Natural killer cell (primary cell): Measurements from ENCODE around the gene CEACAM19. TPM values are rescaled to one million over a fixed set of nuclear protein-coding genes. Genes with fewer than 3 reads are reported as not detected.

Experiments used
- ATAC-seq, 3 donors: fragments of 150-1000 bp in 2 of 3; fragments of 200-7000 bp in 1 of 3; cut with Tn5 transposase; 1 replicate in 1 of 3; 2 replicates in 2 of 3; pipeline ENCODE4 v1.10.0; 2021; ENCODE audit warnings: mild to moderate bottlenecking in 2 of 3, moderate library complexity in 2 of 3
- DNase-seq, 2 donors: peaks; one replicate each; pipeline versions ENCODE4 v3.0.0 to v3.0.0-alpha.2; 2013 to 2021; ENCODE audit warnings: mixed read lengths in 1 of 2
- H3K27ac ChIP-seq: one replicate; pipeline ENCODE4 v1.5.1; 2013; ENCODE audit warnings: mild to moderate bottlenecking, low read length
- H3K27me3 ChIP-seq: one replicate; pipeline ENCODE4 v1.6.1; 2013; ENCODE audit warnings: low read length; ENCODE audit not compliant: control insufficient read depth, insufficient read depth
- H3K36me3 ChIP-seq: one replicate; pipeline ENCODE4 v1.6.1; 2013; ENCODE audit warnings: low read length; ENCODE audit not compliant: control insufficient read depth, insufficient read depth
- H3K4me1 ChIP-seq: one replicate; pipeline ENCODE4 v1.6.1; 2013; ENCODE audit warnings: low read length; ENCODE audit not compliant: control insufficient read depth, insufficient read depth
- H3K4me3 ChIP-seq: one replicate; pipeline ENCODE4 v1.5.1; 2013; ENCODE audit warnings: low read length
- H3K9me3 ChIP-seq: one replicate; pipeline ENCODE4 v1.6.1; 2013; ENCODE audit warnings: low read length; ENCODE audit not compliant: control insufficient read depth, insufficient read depth
- H3K27ac Mint-ChIP-seq, 2 donors: one replicate each; pipeline ENCODE4 v1.8.0; 2022; ENCODE audit warnings: mild to moderate bottlenecking in 2 of 2, mixed read lengths in 2 of 2, moderate library complexity in 1 of 2
- H3K27me3 Mint-ChIP-seq, 2 donors: one replicate each; pipeline ENCODE4 v1.8.0; 2022; ENCODE audit warnings: low read depth in 2 of 2, mixed read lengths in 2 of 2
- H3K36me3 Mint-ChIP-seq: one replicate; pipeline ENCODE4 v1.8.0; 2022; ENCODE audit warnings: mixed read lengths
- H3K4me1 Mint-ChIP-seq, 2 donors: one replicate each; pipeline ENCODE4 v1.8.0; 2022; ENCODE audit warnings: mixed read lengths in 2 of 2
- H3K4me3 Mint-ChIP-seq: one replicate; pipeline ENCODE4 v1.8.0; 2022; ENCODE audit warnings: mild to moderate bottlenecking, moderate library complexity, mixed read lengths
- H3K9me3 Mint-ChIP-seq, 2 donors: one replicate each; pipeline ENCODE4 v1.8.0; 2022; ENCODE audit warnings: mixed read lengths in 2 of 2
- WGBS: methylation state at CpG from one replicate; pipeline ENCODE4 v1.1.7; 2013; ENCODE audit warnings: missing lambda C conversion rate; ENCODE audit not compliant: insufficient coverage; 5-methylcytosine and 5-hydroxymethylcytosine counted together
- intact Hi-C: fragments of 100-400 bp; cut with micrococcal nuclease; formaldehyde crosslinking; loops from one replicate; pipeline ENCODE4 v1.14.2; 2022
- total RNA-seq, 4 donors: library from RNA; stranded (reverse); fragments of 120-200 nt in 1 of 4; gene quantifications; one replicate each; pipeline versions ENCODE4 v1.2.3 to v1.2.4, GENCODE V29; 2013 to 2022
- TF ChIP-seq, protein P1 (sequence below): fragments of 200-600 bp; IDR thresholded peaks from one replicate; pipeline ENCODE4 v1.8.0; 2022; ENCODE audit warnings: antibody characterized with exemption

Gene CEACAM19
- total RNA-seq, 3 donors from 2014 or later (not counting 1 experiment from before 2014, with no cell fraction given), result 2.6 to 4.1 (median 2.7) TPM

GRCh38 chr19:44661205-44661604, 10.1 kb upstream of the CEACAM19 start:
- DNase-seq (no peak), ATAC-seq (no peak)
- Histone ChIP-seq H3K27me3 (no peaks in the 10 kb centered on the region), H3K4me1 (peaks cover 6% of the 10 kb centered on the region), H3K27ac (no peak overlapping the region), H3K4me3 (no peak overlapping the region), H3K36me3 (no peaks in the 10 kb centered on the region), H3K9me3 (no peaks in the 10 kb centered on the region)
- Mint-ChIP-seq H3K36me3 (no peaks in the 10 kb centered on the region), H3K4me3 (no peak overlapping the region), H3K27me3 (no peaks in the 10 kb centered on the region), H3K4me1 (peaks cover 8% of the 10 kb centered on the region in 2 donors), H3K9me3 (no peaks in the 10 kb centered on the region), H3K27ac (no peak overlapping the region)
- intact Hi-C loops, result no loop called here
- TF ChIP-seq, protein P1, sequence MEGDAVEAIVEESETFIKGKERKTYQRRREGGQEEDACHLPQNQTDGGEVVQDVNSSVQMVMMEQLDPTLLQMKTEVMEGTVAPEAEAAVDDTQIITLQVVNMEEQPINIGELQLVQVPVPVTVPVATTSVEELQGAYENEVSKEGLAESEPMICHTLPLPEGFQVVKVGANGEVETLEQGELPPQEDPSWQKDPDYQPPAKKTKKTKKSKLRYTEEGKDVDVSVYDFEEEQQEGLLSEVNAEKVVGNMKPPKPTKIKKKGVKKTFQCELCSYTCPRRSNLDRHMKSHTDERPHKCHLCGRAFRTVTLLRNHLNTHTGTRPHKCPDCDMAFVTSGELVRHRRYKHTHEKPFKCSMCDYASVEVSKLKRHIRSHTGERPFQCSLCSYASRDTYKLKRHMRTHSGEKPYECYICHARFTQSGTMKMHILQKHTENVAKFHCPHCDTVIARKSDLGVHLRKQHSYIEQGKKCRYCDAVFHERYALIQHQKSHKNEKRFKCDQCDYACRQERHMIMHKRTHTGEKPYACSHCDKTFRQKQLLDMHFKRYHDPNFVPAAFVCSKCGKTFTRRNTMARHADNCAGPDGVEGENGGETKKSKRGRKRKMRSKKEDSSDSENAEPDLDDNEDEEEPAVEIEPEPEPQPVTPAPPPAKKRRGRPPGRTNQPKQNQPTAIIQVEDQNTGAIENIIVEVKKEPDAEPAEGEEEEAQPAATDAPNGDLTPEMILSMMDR, result no peak
- 89% methylated on average over 9 of the region's 11 CpGs for WGBS

- H3K27me3 Mint-ChIP-seq, result no peaks in the 10 kb centered on the region
- Histone ChIP-seq H3K27ac (no peak overlapping the region), H3K27me3 (no peaks in the 10 kb centered on the region), H3K9me3 (no peaks in the 10 kb centered on the region), H3K4me1 (peaks cover 6% of the 10 kb centered on the region), H3K36me3 (no peaks in the 10 kb centered on the region), H3K4me3 (no peak overlapping the region)
- H3K4me3 Mint-ChIP-seq, result no peak overlapping the region
- intact Hi-C loops, result no loop called here
- WGBS, result 82% methylated on average over 7 of the region's 7 CpGs
- DNase-seq (no peak), ATAC-seq (no peak)
- no peak overlapping the region for H3K27ac Mint-ChIP-seq
- TF ChIP-seq, protein P1, result no peak
- H3K4me1 Mint-ChIP-seq, result peaks cover 6 to 7% of the 10 kb centered on the region in 2 donors
- no peaks in the 10 kb centered on the region for H3K36me3 Mint-ChIP-seq
- H3K9me3 Mint-ChIP-seq, result no peaks in the 10 kb centered on the region
Observed at GRCh38 chr19:44661904-44662303, 9.4 kb upstream of the CEACAM19 start.

DNA sequence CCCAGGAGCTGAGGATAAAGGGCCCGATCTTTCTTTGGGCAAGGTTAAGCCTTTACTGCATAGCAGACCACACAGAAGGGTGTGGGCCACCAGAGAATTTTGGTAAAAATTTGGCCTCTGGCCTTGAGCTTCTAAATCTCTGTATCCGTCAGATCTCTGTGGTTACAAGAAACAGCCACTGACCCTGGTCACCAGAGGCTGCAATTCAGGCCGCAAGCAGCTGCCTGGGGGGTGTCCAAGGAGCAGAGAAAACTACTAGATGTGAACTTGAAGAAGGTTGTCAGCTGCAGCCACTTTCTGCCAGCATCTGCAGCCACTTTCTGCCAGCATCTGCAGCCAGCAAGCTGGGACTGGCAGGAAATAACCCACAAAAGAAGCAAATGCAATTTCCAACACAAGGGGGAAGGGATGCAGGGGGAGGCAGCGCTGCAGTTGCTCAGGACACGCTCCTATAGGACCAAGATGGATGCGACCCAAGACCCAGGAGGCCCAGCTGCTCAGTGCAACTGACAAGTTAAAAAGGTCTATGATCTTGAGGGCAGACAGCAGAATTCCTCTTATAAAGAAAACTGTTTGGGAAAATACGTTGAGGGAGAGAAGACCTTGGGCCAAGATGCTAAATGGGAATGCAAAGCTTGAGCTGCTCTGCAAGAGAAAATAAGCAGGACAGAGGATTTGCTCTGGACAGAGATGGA, 8.4 kb upstream of the CEACAM19 start:
- no peak overlapping the region for H3K4me3 ChIP-seq
- intact Hi-C loops, result no loop called here
- H3K4me1 ChIP-seq, result no peaks in the 10 kb centered on the region
- Mint-ChIP-seq H3K4me1 (no peaks in the 10 kb centered on the region), H3K4me3 (no peak overlapping the region), H3K27ac (no peak overlapping the region), H3K36me3 (no peaks in the 10 kb centered on the region), H3K27me3 (no peaks in the 10 kb centered on the region), H3K9me3 (no peaks in the 10 kb centered on the region)
- DNase-seq, result no peak
- no peaks in the 10 kb centered on the region for H3K27me3 ChIP-seq
- WGBS, result 93% methylated on average over 7 of the region's 7 CpGs
- H3K36me3 ChIP-seq, result no peaks in the 10 kb centered on the region
- ATAC-seq, result no peak
- TF ChIP-seq, protein P1, result no peak
- H3K27ac ChIP-seq, result no peak overlapping the region
- H3K9me3 ChIP-seq, result no peaks in the 10 kb centered on the region

- Mint-ChIP-seq H3K4me3 (no peak overlapping the region), H3K36me3 (no peaks in the 10 kb centered on the region), H3K27ac (no peak overlapping the region), H3K27me3 (no peaks in the 10 kb centered on the region), H3K9me3 (no peaks in the 10 kb centered on the region), H3K4me1 (no peaks in the 10 kb centered on the region)
- WGBS, result 93% methylated on average over 5 of the region's 5 CpGs
- H3K36me3 ChIP-seq, result no peaks in the 10 kb centered on the region
- DNase-seq (no peak), ATAC-seq (no peak)
- no peak overlapping the region for H3K4me3 ChIP-seq
- intact Hi-C loops, result no loop called here
- TF ChIP-seq, protein P1, result no peak
- H3K4me1 ChIP-seq, result no peaks in the 10 kb centered on the region
- H3K9me3 ChIP-seq, result no peaks in the 10 kb centered on the region
- no peak overlapping the region for H3K27ac ChIP-seq
- no peaks in the 10 kb centered on the region for H3K27me3 ChIP-seq
Observed at GRCh38 chr19:44663996-44664395, 7.3 kb upstream of the CEACAM19 start.
